C1 segment of cervical spinal cord (tissue), 14 donors: ENCODE results near the gene PIK3C2G.
"Not testable (repeated sequence)": the region's sequence is repeated elsewhere in the genome, so short reads cannot be mapped to it uniquely, and the experiment has no call there.

Experiments
- DNase-seq, 14 donors: peaks; one replicate each; lab custom pipeline; 2025; lab: John Stamatoyannopoulos, UW

PIK3C2G gene

DNA sequence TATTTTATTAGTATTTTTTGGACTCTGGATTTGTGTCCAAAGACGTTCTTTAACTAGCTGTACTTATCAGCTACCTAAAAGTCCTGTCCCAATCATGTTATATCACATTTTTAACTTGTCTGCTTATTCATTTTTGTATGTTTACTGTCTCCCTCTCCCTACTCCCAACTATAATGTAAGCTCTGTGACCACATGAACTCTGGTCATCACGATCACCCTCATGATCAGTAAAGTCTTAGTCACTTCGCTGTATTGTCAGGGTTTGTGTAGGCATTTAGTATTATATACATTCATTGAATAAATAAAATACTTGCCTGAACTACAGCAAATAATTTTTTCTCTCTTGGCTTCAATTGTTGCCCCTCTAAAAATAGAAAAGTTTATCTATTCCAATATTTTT lies 211.0 kb downstream of the PIK3C2G start:
- no peak for DNase-seq

DNA sequence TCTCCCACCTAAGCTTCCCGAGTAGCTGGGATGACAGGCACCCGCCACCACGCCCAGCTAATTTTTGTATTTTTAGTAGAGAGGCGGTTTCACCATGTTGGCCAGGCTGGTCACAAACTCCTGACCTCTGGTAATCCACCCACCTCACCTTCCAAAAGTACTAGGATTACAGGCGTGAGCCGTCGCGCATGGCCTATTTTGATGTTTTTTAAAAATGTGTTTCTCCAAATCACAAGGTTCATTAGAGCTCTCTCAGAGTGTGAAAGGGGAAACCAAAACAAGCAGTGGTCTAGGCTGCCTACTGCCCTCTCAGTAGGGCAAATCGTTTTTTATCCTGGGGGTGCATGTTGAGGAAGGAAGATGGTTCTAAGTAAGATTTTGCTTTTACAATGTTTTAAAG lies 211.5 kb downstream of the PIK3C2G start:
- DNase-seq: no peak

DNA sequence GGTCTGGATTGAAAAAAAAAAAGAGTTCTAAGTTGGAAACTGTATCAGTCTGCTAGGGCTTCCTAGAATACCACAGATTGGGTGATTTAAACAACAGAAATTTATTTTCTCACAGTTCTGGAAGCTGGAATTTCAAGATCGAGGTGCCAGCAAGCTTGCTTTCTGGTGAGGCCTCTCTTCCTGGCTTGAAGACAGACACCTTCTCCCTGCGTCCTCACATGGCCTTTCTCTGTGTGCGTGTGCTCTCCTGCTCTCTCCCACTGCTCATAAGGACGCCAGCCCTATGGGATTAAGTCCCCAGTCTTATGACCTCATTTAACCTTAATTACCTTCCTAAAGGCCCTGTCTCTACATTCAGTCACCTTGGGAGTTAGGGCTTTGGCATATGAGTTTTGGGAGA lies 215.5 kb downstream of the PIK3C2G start:
- no peak for DNase-seq

DNA sequence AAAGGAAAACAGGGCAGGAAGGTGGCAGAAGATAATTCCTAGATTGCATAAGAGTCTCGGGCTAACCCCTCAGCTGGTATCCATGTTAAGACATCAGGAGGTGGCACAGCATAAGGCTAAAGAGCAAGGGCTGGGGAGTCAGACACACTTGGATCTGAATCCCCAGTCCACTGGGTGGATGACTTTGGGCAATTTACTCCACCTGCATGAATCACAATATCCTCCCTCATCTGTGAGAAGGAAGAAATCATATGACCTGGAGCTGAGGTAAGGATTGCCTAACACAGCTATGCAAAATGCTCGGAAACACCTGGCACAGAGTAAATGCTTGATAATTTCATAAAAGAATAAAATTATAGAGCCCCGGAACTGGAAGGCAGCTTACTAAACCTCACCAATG lies 217.9 kb downstream of the PIK3C2G start:
- no peak for DNase-seq

DNA sequence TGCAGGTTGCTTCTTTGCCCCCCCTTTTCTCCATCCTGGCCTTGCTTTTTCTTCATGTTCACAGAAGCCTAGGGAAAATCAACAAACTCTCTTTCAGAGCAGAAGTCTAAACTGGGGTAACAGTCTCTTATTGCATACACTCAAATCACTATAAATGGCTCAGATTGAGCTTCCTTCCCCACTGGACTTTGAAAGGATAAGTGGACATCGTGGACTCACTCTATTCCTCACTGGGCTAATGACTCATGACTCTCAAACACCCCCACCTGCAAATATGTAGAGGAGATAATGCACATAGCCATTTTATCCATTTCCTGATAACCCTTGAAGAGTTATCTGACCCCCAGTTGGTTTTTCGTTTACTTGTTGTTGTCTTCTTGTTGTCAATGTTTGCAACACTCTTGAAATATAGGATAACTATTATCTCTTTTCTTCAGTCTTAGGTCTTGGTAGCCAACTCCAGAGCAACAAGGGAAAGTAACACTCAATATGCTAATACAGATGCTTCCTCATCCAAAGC lies 221.3 kb downstream of the PIK3C2G start:
- DNase-seq: no peak

DNA sequence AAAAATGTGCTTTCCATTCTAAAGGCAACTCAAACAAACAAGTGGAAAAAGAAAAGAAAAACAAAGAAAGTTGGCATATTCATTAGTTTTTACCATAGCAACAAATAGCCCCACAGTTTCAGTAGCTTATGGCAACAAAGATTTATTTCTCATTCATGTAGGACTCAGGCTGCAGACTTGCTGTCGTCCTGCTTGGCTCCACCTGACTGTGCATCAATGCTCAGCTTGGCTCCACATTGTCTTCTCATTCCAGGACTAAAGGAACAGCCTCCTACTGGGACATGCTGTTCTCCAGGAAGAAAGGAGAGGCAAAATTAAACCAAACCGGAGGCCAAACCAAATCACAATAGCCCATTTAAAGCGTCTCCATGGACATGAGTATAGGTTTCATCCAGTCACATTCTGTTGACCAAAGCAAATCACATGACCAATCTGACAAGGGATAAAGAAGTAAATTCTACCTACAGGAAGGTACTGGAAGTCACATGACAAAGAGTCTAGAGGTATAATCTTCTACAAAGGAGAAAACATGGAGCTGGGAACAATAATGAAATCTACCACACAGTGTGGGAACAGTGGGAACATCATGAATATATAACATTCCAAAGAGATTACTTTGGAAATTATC lies 222.5 kb downstream of the PIK3C2G start:
- DNase-seq: peak in 7 of 14 donors; percentile 6 to 64 (median 31)

DNA sequence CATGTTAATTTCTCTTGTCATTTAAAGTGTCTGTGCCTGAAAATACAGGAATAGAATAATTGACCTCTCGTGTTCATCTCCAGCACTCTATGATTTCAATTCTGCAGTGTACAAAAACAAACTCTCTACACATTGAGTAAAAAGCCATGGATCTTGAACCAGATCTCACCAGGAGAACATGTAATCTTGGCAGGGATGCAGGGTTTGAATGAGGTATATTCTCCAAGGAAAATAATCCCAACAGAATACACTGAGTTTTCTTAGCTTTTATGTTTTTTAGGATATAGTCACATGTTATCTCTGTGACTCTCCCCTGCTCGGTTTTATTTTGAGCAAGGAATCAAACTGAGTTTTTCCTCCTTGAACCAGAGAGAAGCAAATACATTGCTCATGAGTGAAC lies 224.7 kb downstream of the PIK3C2G start:
- DNase-seq: no peak

DNA sequence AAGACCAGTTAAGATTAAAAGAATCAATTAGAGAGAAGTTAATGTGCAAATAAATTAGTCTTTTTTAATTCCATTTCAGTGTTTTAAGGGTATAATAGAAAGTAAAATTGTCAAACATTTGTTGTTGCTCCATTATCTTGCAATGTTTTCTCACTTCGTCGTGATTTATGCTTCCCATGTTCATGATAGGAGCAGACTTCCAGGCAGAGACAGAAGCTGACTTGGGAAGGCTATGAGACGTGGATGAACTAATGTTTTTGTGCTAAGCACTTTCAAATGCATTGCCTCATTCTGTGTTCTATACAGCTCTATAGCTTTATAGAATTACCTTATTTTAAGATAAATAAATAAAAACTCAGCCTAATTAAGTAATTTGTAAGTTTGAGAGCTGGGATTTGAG lies 226.2 kb downstream of the PIK3C2G start:
- no peak for DNase-seq

DNA sequence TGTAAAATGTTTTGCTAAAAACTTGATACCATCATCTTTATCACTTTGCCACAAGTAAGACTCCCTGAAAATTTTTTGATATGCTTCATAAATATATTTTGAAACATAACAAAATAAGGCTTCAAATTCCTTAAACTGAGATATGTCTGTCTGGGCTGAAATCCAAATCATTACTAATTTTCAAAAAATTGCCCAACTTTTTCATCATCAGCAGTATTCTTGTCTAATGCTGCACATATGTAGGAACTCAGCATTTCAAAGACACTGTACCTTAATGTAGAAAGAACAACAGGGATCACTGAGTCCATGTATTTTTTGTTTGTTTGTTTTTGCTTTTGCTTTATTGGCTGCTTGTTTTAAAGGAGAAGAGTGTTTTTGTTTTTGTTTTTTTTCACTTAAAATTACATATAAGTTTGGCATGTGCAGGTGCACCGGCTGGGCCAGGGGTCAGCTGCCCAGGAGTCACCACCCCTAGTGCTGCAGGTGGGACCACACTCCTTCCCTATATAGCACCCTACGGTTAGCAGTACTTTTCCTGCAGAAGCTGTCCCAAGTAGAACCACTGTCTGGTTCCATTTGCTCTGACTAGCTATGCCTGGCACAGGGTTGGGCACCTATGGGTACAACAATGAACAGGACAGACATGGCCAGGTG lies 231.2 kb downstream of the PIK3C2G start:
- DNase-seq: no peak

DNA sequence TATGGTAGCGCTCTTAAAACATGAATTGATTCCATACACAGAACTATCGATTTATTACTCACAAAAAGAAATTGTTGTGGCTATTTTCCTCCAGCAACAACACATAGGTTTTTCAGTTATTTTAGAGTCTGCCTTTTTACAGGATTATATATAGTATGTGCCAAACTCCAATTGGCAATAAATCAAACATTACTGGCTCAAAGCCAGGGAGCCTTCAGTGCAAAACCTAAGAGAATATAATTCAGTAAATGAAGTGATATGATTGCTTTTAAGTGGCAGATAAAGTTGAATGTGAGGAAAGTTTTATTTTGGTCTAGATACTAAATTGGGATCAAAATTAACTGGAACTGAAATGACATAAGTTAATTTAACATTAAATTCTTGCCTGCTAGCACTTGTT lies 234.8 kb downstream of the PIK3C2G start:
- DNase-seq: no peak

DNA sequence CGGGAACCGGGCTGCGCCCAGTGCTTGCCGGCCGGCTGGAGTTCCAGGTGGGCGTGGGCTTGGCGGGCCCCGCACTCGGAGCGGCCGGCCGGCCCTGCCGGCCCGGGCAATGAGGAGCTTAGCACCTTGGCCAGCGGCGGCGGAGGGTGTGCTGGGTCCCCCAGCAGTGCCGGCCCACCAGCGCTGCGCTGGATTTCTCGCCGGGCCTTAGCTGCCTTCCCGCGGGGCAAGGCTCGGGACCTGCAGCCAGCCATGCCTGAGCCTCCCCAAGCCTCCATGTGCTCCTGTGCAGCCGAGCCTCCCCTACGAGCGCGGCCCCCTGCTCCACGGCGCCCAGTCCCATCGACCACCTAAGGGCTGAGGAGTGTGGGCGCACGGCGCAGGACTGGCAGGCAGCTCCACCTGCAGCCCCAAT lies 238.8 kb downstream of the PIK3C2G start:
- not testable (repeated sequence) for DNase-seq

DNA sequence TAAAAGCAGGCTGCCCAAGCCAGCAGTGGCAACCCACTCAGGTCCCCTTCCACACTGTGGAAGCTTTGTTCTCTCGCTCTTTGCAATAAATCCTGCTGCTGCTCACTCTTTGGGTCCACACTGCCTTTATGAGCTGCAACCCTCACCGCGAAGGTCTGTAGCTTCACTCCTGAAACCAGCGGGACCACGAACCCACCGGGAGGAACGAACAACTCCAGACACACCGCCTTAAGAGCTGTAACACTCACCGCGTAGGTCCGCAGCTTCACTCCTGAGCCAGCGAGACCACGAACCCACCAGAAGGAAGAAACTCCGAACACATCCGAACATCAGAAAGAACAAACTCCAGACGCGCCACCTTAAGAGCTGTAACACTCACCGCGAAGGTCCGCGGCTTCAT lies 239.4 kb downstream of the PIK3C2G start:
- DNase-seq: not testable (repeated sequence)

DNA sequence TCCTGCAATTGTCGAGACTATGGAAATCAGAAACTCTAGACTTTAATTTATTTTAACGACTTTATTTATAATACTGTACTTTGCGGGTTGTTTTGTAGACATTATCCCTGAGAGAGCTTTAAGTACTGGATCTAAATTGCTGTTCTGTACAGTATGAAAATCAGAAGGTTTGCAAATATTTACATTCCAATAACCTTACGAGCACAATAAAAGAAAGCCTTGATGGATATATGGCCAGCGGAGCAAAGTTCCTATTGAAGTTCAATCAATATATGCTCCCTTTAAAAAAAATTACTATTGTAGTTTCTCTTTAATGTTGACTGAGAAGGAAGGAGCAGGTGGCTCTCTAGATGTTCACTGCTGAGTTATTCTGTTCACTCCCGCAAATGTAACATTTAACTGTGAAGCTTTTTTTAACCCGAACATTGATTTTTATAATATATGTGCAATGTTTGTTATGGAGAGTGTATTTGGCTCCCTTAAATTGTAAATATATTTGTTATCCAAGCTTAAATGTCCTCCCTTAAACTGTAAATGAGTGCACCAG lies 241.2 kb downstream of the PIK3C2G start:
- no peak for DNase-seq

DNA sequence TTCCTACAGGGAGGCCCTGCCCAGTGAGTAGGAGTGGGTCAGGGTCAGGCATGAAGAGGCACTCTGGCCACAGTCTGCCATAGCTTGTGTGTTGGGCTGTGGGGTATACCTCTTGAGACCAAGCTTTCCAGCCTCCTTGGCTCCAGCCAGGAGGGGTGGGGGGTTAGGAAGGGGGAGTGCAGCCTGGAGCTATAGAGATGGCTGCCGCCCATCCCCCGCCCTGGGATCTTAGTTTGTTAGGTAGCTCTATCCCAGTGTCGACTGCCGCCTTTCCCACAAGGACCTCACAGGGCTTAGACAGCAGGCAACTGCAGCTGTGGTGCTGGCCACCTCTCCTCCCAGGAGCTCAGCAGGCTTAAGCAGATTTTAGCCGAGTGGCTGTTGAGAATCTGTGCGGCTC lies 260.1 kb downstream of the PIK3C2G start:
- no peak for DNase-seq

DNA sequence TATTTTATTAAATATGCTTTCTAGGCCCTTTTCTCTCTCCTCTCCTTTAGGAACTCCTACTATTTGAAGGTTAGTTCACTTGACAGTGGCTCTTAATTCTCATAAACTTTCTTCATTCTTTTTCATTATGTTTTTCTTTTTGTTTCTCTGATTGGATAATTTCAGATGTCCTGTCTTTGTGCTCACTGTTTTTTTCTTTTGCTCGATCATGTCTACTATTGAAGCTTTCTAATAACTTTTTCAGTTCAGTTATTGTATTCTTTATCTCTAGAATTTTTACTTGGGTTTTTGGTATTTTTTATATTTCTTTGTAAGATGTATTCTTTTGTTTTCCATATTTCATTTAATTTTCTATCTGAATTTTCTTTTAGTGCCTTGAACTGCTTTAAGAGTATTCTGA lies 261.5 kb downstream of the PIK3C2G start:
- DNase-seq: no peak

DNA sequence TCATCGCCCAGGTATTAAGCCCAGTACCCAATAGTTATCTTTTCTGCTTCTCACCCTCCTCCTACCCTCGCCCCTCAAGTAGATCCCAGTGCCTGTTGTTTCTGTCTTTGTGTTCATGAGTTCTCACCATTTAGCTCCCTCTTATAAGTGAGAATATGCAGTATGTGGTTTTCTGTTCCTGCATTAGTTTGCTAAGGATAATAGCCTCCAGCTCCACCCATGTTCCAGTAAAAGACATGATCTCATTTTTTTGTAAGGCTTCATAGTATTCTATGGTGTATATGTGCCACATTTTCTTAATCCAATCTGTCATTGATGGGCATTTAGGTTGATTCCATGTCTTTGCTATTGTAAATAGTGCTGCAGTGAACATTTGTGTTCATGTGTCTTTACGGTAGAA lies 281.2 kb downstream of the PIK3C2G start:
- not testable (repeated sequence) for DNase-seq

DNA sequence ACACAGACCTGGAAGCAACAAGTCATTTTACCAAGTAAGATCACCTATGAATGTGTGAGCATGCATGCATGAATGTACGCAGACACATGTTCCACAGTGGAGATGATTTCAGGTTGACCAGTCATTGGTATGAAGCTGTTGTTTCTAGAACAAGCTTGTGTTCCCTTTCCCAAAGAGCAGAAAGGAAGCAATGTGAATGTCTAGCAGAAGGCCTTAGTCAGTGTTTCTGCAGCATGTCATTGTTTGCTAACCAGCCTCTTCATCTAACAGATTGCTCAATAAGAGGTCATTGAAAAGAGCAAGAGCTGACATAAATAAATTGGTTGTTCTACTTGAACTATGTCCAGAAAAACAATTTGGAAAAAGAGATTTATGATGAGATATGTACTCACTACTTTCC lies 285.1 kb downstream of the PIK3C2G start:
- DNase-seq: no peak

DNA sequence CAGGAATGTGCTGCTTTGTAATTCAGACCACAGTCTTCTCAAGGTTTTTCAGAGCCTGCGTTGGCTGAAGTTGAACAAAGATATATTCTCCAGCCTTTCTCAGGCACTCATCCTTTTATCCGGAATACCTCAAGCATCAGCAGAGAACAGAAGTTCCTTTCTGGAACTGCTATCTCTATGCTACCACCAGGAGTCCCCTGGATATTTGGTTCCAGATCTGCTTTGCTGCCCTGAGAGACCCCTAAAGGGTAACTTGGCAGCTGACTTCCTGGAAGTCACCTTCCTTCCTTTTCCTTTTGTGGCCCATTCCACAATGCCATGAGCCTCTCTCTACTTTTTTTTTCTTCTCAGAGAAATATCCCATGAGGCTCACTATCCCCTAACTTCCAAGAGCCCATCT lies 288.3 kb downstream of the PIK3C2G start:
- DNase-seq: no peak

DNA sequence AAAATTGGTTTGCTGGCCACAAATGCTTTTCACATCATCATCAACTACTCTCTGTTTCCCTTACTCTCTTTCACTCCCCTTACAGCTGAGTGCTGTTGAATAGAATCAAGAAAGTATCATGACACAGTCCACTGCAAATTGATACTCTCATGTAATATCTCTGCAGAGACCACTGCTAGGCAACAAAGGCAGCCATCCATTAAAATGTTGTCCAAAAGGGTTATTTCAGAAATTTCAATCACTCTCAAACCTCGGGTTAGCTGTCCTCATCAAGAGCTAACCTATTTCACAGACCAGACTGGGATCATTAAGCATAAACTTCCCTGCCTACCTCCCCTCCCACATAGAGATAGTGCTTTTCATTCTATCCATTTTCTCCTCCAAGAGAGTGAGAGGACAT lies 289.8 kb downstream of the PIK3C2G start:
- no peak for DNase-seq

DNA sequence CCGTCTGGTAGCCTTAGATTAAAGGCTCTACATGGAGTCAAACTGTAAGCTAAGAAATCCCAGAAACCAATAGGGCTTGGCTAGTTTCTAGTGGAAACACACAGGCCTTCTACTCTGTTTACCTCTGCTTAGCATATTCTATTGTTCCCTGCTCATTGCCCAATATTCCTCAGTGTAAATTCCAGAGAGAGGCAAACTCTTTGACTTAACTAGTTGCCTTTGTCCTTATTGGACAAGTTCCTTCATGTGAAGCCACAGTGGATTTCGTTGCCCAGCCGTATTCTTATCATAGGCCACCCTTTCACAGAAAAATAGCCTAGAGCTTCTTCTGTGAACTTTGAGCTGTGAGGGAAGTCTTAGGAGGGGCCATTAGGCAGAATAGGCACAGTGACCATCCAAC lies 290.4 kb downstream of the PIK3C2G start:
- DNase-seq: no peak

DNA sequence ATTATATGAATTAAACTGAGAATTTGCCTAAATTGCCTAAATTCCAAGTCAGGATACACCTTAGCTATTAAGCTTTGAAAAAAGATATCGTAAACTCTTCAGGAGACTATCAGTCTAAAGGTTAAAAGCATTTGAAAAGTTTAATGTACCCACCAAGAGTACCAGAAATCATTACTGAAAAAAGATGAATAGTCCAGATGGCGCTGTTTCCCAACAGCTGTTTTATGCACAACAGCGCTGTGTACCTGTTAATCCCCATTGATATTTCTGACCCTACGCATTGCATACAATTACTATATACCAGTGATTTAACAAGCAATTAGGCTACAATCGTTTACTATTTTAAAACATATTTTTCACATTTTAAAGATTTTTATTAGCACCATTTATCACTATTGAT lies 291.5 kb downstream of the PIK3C2G start:
- DNase-seq: no peak

DNA sequence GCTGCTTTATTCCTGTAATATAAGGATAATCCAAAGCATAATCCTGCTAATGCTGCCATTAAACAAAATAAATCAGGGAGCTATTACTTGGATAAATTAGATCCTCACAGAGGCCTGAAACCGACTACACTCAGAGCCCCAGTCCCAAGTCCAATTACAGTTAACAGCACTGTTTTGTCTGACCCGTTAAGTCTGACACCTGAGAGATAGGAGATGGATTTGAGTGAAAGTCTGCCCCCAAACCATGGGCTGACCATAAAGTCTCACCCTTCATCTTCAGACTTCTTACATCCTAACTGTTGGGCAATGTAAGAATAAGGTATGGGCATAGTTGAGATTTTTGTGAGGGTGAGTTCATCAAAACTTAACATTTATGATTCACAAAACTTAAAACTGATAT lies 294.8 kb downstream of the PIK3C2G start:
- no peak for DNase-seq

DNA sequence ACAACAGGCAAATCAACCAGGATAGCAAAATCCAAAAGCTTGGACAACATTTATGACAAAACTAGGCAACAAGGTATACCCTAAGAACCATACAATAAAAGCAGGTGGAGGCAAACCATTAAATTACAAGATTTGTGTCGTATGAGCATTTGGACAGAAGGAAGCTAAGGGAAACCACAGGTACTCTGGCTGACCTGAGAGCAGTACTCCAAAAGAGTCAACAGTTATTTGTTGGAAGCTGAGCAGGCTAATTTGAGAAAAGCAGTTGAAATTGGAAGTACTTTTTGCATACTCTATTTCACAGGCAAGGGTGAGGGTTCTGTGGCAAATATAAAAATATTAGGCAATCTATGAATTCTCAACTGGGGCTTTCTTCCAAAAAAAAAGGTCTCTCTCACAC lies 297.9 kb downstream of the PIK3C2G start:
- DNase-seq: no peak
